Stimulated activated CD4-positive, alpha-beta T cell treated with anti-CD3 and anti-CD28 coated beads, Interleukin-15, amount 100 ng/mL, for 48 hours (primary cell): ENCODE results near the gene ENTHD1.

ENCODE experiments used
- DNase-seq, 2 donors: peaks; one replicate each; pipeline ENCODE4 v3.0.0-alpha.2; 2020; ENCODE audit warnings: low read depth in 2 of 2

Gene ENTHD1

DNA sequence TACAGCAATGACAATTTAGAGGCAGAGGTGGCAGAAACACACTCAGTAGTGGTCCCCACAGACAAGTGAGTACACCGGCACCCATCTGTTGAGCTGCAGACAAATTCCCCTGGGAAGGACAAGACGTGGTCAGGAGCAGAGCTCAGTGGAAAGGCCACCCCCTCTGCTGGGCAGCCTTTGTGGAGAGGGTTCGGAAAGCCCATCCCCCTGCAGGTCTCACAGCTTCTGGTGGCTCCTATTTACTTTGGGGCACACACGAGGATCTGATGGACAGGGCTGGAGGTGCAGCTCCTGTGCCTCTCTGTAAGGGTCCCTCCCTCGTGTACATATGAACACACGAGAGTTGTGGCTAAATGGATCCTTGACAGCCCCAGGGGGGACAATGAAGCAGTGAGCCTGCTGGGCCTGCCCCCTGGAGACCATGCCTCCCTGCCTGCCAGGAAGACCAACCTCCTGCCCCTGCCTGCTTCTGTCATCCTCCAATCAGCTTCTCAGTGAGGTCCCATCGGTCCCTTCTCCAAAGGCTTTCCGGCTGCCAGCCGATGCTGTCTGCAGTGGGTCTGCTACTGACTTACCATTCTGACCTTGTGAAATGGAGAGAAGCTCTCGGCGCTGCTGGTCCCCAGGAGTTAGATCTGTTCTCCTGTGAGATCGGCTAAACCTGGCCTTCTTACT, 161.5 kb downstream of the ENTHD1 start:
- DNase-seq, result no peak

DNA sequence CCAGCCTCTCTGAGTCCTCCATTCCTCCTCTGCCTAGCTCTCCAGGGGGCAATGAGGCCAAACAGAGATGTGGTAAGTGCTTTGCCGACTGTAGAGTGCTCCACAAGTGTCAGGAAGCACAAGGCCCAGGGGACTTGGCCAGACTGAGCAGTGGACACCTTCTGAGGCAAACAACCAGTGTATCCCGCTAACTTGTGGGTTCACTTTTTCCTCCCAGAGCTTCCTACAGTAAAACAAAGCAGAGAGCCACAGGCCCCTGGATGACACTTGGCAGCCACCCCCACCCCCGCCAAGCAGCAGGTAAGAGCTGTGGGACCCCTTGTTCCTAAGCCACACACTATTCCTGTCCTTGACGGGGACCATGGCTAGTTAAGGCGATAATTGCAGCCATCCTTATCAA, 162.1 kb downstream of the ENTHD1 start:
- DNase-seq, result no peak

DNA sequence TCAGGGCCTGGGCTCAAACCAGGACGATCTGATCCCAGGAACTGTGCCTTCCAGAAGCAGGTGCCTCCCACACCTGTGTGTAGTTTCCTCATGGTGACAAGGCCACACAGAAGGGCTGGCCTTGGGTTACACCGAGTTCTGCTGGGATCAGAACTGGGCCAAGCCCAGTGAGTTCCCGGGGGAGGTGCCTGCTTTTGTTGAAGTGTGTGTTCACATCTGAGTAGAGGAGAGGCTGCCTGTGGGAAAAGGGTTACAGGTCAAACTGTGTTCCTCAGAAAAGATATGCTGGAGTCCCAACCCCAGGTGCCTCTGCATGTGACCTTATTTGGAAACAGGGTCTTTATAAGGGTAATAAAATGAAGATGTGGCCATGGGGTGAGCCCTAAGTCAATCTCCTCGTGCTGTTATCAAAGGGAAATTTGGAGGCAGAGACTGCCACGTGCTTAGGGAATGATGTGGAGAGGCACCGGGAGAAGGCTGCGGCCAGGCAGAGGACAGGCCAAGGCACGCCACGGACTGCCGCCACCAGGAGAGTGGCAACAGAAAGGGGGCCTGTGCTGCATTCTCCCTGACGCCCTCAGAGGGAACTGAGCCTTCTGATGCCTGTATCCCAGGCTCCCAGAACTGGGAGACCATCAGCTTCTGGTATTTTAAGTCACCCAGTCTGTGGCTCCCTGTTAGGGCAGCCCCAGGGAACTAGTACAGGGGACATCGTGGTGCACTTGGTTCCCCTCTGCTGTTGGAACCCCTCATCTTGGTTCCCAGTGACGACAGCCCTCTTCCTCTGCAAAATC, 164.2 kb downstream of the ENTHD1 start:
- DNase-seq, result no peak

DNA sequence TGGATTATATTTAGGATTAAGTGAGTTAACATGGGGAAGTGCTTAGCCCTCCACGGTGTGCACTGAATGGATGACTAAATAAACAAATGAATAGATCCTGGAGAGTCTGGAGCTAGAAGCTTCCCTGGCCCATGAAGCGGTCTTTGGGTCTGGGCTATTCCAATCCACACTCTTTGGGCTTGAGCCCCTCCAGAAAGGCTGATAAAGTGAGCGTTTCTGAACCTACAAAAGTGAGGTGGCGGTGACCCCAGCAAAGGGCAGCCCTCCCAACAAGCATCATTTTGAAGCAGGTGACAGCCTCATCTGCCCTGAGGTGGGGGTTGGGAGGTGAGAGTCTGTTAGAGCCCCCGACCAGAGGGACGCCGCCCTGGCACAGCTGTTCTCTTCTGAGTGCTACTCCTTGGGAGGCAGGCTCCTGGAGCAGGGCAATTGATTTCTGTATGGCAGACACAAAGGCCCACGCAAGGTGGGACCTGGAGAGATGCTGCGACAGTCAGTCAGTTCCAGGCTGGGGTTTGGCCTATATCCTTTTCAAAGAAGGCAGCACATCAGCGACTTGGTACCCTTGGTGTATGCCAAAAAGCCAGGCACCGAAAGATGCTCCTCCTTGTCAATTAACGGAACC, 165.2 kb downstream of the ENTHD1 start:
- no peak for DNase-seq

DNA sequence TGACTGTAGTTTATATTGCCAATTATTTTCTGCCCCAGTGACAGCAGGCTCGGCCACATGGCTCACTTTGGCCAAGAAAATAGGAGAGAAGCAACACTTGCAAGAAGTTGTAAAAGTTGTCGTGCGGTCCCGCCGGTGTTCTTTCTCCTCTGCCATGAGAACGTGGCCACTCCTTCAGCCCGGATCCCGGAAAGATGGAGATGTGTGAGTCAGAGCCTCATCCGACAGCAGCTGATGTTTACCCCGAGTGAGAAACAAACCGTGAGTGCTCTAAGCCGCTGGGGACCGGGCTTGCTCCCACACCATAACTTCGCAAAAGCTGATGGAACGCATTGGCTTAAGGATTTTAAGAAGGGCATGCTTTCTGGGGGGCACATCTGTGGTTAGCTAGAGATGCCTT, 166.0 kb downstream of the ENTHD1 start:
- DNase-seq, result no peak

DNA sequence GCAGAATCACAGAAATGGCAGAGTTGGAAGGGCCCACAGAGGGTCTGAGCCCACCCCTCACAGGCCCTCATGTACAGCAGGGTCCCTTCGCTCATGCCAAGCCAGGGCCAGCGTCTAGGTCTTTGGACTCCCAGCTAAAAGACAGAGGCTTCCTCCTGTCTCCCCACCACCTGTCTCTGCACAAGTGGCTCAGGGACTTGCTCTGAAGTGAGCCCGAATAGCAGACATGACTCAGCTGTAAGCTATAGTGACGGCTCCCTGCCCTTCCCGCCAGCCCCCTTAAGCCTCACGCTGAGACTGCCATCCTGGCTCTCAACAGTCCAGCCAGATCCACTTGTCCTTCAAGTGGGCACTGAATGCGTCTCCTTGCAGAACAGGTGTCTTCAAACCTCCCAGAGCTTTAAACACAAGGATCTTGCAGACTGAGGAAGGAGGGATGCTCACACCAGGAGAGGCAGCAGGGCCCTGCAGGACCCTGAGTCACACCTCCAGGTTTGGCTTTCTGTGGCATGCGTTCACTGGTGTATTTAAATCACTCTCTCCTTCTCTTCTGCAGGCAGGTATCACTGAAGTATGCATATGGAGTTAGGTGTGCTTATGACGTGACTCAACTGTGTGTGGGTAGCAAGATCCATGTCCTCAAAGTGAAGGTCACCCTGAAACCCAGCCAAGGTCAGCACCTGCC, 168.1 kb downstream of the ENTHD1 start:
- DNase-seq, result no peak

DNA sequence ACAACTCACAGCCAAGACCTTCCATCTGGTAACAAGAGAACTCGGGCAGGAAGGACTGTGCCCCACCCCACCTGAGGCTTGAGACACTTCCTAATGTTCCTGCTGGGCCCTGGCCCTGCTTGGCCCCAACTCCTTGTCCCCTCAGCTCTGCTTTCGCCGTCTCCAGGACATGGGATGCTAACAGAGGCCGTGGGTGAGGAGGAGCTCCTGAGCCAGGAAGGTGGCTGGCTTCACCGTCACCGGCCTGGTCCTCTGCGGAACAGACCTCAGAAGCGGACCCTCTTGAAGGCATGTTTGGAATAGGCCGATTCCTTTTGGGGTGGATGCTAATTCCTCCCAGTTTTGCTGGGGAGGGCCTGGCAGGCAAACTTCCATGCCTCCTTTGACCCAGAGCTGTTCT, 168.7 kb downstream of the ENTHD1 start:
- DNase-seq, result no peak

DNA sequence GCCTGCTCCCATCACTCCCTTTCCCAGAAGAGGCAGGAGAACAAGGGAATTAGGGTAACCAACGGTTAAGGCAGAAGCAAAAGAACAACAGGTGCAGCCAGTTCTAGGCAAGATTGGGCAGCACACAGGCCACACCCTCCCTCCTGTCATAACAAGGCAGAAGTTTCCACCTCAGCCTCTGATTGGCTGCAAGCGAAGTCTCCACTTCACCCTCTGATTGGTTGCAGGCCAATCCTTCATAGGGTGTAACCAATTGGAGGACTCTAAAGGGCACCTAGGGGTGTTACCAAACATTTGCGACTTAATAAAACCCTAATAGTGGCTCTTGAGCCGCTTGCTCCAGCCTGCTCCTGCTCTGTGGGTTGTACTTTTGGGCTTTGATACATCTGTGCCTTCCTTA, 169.2 kb downstream of the ENTHD1 start:
- no peak for DNase-seq

DNA sequence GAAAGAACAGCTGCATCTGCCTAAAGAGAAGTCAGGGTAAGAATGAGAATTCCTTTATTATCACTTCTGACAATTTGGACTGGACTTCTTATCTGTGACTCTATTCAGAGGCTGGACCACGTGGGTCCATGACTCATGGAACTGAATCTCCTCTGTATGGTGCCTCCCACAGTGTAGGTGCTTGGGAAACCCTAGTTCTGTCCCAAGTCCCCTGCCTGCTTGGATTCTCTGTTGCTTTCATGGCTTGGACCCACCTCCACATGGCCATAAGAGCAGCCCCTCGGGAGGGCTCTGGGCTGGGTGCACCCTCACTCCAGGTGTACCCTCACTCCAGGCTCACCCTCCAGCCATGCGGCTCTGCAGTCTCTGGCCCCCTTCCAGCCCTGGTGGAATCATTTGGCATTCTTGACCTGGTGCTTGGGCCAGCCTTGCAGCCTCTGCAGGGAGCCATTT, 169.6 kb downstream of the ENTHD1 start:
- no peak for DNase-seq

DNA sequence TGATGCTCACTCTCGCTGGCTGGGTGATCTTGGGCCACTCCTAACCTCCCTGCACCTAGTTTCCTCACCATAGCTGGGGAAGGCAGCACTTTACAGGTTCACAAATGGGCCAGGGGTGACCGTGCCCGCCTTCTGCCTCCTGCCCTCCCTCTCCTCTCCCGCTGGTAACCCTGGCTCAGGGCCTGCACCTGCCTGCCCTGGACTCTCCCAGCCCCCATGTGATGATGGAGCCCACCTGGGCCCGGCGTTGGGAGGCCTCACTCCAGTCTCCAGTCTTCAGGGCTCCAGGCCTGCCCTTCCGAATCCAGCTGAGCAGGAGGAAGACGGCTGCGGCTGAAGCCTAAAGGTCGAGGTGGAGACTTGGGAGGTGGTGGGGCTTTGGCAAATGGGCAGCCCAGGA, 170.1 kb downstream of the ENTHD1 start:
- DNase-seq, result no peak

DNA sequence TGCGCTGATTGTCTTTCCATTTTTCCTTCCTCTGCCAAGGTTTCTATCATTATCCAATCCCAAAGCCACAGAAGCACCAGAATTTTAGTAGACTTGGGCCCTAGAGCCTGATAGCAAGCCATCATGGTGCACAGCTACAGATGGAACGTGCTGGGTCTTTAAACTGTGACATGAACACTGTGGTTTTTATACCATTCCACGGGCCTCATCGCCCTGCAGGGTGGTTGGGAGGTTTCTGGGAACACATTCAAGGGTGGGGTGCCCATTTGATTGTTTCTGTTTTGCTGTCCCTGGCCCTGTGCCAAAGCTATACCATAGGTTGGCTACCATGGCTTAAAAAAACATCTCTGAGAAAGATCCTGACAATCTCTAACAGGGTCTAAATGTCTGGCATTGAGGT, 171.1 kb downstream of the ENTHD1 start:
- no peak for DNase-seq

DNA sequence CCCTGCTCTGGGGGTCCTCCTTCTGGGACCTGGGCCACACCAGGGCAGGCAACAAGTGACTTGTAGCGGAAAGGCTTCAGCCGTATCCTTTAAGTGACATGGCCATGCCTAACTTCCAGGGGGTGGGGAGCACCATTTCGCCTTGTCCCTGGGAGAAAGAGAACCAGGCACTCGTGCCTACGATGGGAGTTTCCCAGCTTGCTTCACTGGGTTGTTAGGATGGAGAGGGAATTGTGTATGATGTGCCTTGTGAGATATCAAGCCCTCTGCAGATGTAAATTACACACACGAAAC, 171.6 kb downstream of the ENTHD1 start:
- DNase-seq, result no peak

DNA sequence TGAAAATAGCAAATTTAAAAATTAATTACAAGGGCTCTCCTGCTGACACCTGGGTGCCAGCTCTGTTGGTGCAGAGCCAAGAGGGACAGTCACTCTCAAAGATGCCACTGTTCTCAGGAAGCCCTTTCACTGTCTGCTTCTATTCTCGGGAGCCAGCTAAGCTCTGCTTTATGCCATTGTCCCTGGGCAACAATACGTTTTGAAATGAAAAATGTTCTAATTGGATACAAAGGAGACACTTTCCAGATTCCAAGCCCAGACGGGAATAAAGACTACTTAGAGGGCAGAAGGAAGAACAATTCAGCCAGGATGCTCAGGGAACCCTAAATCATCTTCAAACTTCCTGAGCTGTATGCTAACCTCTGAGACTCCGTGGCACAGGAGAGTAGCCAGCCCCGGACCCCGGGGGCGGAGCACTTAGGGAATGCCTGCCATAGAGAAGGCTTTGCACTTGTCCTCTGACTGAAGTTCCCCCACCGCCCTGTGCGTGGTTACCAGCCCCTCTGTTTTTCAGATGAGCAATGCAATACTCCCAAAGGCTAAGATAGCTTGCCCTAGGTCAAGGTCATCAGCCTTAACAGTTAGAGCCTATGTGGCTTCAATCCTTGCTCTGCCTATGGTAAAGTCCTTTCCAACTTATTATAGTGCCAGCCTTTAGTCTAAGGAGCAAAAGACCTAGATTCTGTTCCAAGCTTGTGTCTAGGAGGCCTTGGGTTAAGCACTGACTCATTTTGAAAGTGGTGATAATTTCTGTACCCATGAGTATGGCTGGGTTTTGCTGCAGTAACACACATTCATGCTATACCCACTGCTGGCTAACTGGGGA, 172.1 kb downstream of the ENTHD1 start:
- no peak for DNase-seq

DNA sequence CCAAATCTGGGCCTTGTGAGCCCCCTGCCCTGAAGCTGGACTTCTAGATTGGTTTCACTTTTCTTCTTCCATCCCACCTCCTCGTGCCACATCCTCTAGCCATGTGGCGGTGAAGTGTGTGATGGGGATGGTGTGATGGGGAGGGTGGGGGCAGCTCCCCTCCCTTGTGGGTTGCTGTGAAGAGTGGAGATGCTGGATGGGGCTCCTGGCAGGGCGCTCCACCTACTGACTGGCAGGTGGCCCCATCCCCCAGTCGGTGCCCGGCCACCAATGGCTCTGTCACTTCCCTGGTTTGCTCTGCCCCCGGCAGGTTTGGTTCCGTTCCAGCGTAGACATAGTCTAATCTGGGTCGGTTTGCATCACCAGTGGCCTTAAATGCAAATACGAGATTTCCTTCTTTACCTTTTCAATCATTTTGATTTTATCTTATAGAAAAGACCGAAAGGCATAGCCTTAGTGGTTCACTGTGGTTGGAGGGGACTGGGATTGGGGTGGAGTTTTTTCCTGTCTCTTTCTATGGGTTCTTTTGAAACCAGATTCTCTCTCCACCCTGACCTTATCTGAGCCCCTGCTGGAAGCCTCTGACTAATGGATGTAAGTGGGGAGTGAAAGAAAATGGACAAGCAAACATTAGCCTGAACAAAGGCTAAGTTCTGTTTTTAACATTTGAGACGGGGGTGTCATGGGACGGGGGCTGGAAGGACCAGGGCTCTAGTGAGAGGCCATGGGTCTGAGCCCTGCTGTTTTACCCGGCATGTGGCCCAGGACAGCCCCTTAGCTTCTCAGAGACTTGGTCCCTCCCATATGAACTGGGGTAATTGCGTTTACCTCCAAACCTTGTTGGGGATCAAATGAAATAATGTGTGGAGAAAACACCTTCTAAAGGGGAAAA, 173.8 kb downstream of the ENTHD1 start:
- no peak for DNase-seq

DNA sequence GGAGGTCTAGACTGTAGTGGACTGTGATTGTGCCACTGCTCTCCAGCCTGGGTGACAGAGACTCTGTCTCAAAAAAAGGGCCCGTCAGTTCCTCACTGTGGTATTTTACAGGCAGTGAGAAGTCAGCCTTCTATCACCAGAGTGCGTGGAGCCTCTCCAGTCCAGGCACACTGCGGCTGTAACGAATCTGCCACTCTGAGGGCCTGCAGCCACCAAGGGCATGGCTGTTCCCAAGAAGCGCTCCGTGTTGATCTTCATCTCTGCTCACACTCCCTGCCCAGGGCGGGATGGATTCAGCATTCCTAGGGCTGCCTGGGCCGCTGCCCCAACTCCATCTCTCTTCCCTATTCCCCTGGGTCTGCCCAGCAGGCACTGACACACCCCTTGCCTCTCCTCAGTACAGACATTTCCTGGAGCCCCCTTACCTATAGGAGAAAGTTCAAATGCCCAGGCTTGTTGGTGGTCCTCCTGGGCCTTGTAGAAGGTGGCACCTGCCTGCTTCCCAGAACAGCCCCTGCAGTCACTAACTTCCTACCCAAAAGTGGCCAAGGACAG, 174.6 kb downstream of the ENTHD1 start:
- DNase-seq, result no peak

DNA sequence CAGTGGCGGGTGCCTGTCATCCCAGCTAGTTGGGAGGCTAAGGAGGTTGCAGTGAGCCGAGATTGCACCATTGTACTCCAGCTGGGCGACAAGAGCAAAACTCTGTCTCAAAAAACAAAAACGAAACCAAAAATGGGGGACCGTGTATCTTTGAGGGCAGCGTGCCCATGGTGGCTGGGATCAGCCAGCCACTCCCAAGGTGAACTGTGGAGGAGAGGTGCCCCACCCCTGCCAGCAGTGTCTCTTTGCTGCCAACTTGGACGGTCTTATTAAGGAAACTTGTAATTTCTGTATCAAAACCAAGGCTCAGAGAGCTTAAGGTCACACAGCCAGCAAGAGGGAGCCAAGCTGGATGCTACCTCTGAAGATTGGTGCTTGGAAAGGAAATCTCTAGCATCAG, 175.4 kb downstream of the ENTHD1 start:
- no peak for DNase-seq

DNA sequence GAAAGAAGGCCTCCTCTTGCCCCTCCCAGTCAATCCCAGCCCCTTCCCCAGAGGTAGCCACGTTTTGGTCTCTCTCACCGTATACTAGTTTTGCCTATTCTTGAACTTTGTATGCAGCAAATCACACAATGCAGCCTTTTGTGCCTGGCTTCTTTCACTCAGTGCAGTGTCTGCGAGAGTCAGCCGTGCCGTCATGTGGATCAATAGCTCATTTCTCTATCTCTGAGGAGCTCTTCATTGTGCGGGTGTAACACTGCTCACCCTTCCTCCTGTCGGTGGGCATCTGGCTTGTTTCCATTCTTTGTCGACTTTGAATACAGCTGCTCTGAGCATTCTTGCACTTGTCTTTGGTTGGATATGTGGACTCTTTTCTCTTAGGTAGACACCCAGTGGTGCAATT, 176.5 kb downstream of the ENTHD1 start:
- no peak for DNase-seq

DNA sequence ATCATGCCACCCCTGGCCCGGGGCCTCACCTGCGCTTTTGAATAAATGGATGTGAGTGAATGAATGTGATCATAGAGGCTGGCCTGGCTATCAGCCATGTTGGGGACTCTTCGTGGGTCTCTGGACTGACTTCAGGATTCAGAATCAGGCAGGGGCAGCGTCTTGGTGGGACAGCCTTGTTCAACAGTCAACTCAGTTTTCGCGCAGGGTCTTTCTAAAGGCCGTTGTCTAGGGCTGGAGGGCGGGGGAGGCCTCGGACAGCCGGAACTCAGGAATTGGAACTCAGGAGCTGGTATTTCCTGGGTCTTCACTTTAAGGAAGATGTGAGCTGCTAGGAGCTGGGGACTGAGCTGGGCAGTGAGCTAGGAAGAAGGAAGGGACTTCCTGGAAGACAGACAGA, 177.0 kb downstream of the ENTHD1 start:
- DNase-seq, result no peak

DNA sequence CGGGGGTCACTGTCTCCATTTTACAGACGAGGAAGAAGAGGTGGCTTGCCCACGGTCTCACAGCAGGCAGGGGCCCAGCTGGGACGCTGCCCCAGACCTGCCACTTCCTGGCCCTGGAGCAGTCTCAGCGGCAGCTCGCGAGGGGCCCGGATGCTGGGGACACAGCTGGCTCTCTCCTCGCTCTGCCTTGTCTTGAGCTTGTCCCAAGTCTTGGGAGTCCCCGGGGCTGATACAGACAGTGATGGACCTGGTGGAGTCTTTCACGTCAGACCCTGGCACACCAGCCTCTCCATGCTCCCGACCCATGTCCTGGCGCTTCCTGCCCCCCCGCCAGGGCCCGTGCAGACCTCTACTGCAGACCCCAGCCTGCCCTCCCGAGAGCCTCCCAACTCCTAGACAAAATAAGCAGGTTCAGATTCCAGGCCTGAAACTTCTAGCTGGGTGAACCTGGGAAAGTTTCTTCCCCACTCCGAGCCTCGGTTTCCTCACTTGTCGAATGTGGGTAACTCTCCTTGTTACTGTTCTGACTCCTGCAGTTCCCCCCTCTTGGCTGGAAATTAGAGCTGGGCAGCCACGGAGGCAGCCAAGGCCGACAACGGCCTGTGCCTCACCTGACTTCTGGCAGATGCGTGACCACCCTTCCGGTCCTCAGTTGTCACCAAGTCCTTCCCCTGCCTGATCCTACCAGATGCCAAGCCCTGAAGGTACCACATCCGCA, 177.6 kb downstream of the ENTHD1 start:
- no peak for DNase-seq

DNA sequence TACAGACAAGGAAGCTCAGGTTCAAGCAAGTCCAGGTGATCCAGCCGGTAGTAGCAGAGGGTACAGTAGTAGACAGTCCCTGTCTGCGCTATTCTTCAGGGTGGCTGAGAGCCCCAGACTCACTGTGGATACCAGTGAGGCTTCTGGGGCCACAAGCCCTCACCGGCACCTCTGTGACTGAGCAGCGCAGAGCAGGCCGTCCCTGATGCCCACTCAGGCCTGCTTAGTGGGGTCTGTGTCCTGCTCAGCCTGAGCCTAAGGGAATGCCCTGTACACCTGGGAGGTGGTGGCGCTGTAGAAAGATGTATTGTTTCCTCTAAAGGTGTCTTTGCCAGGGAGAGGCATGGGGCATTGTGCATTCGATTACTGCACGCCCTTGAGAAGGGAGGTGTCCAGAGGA, 179.2 kb downstream of the ENTHD1 start:
- DNase-seq, result no peak
